ENCODE data around the gene PGS1. TPM values are rescaled to one million over a fixed set of nuclear protein-coding genes. Genes with fewer than 3 reads are reported as not detected.

Gene PGS1
- total RNA-seq, 1 donor from 2014 or later = 22.7 TPM

DNA sequence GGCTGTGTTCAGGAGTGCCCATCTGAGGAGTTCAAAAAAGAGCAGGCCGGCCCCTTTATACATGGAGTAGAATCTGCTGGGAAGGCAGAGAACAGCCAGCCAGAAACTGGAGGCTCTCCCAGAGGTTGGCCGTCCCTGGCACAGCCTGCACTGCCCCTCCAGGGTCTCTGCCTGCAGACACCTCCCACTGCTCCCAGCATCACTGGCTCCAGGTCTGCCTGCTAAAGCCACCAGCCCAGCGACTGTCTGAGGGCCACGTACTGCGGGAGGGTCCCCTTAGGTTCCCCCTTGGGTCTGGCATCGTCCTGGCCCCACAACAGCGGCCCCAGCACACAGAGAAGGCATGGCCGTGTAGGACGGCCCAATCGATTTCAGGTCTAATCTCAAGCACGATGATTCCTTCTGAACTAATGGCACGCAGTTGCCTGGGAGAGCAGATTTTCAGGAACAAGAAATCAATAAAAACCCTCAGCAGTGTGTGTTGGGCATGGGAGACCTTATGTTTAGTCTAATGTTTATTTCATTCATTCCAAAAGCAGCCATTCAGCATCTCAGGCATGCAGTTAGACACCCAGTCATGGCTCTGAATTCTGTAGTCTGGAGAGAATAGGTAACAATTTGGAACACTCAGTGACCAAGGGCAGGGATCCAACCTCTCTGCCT lies 95.6 kb downstream of the PGS1 start:
- H3K9me3 Mint-ChIP-seq (ENCODE audit: low read depth) = no peaks in the 10 kb centered on the region
- TF ChIP-seq, protein P1, sequence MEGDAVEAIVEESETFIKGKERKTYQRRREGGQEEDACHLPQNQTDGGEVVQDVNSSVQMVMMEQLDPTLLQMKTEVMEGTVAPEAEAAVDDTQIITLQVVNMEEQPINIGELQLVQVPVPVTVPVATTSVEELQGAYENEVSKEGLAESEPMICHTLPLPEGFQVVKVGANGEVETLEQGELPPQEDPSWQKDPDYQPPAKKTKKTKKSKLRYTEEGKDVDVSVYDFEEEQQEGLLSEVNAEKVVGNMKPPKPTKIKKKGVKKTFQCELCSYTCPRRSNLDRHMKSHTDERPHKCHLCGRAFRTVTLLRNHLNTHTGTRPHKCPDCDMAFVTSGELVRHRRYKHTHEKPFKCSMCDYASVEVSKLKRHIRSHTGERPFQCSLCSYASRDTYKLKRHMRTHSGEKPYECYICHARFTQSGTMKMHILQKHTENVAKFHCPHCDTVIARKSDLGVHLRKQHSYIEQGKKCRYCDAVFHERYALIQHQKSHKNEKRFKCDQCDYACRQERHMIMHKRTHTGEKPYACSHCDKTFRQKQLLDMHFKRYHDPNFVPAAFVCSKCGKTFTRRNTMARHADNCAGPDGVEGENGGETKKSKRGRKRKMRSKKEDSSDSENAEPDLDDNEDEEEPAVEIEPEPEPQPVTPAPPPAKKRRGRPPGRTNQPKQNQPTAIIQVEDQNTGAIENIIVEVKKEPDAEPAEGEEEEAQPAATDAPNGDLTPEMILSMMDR (IDR thresholded peaks at IDR 0.05) = no peak
- no peaks in the 10 kb centered on the region for H3K36me3 Mint-ChIP-seq (ENCODE audit: low read depth)
- no peak for DNase-seq (ENCODE audit: low spot score)
- H3K4me1 Mint-ChIP-seq (ENCODE audit: low read depth) = no peaks in the 10 kb centered on the region
- H3K4me3 Mint-ChIP-seq (ENCODE audit: unreplicated experiment) = no peak overlapping the region
- H3K27ac Mint-ChIP-seq (ENCODE audit: unreplicated experiment) = no peak overlapping the region
- peaks cover 2% of the 10 kb centered on the region for H3K27me3 Mint-ChIP-seq (ENCODE audit: low read depth)

Other genes with a start within 250 kb of the PGS1 start
- 12.4 to 19.6 TPM (median 17.5 TPM) in 3 replicates for gene TMC6, start 249.9 kb upstream of the PGS1 start, total RNA-seq
- 0.40 to 0.97 TPM in 2 of 3 replicates, not detected in the other for gene TMC8, start 247.9 kb upstream of the PGS1 start, total RNA-seq
- gene C17orf99, start 232.3 kb upstream of the PGS1 start, total RNA-seq = not detected in 3 replicates
- gene SYNGR2, start 210.1 kb upstream of the PGS1 start, total RNA-seq = 35.1 to 57.6 TPM (median 52.3 TPM) in 3 replicates
- 21.1 to 29.5 TPM (median 23.4 TPM) in 3 replicates for gene TK1, start 191.6 kb upstream of the PGS1 start, total RNA-seq
- 25.5 to 31.7 TPM (median 28.3 TPM) in 3 replicates for gene AFMID, start 191.3 kb upstream of the PGS1 start, total RNA-seq
- gene BIRC5, start 164.4 kb upstream of the PGS1 start, total RNA-seq = 10.2 to 11.6 TPM (median 10.9 TPM) in 3 replicates
- gene TMEM235, start 147.0 kb upstream of the PGS1 start, total RNA-seq = not detected in 3 replicates
- 13.6 to 26.2 TPM (median 14.4 TPM) in 3 replicates for gene SOCS3, start 18.6 kb upstream of the PGS1 start, total RNA-seq
- gene DNAH17, start 198.7 kb downstream of the PGS1 start, total RNA-seq = 0.26 to 0.42 TPM (median 0.34 TPM) in 3 replicates

Data from chondrocyte (in vitro differentiated cells).